ENCODE measurements around the gene PSME2.

The PSME2 gene

DNA sequence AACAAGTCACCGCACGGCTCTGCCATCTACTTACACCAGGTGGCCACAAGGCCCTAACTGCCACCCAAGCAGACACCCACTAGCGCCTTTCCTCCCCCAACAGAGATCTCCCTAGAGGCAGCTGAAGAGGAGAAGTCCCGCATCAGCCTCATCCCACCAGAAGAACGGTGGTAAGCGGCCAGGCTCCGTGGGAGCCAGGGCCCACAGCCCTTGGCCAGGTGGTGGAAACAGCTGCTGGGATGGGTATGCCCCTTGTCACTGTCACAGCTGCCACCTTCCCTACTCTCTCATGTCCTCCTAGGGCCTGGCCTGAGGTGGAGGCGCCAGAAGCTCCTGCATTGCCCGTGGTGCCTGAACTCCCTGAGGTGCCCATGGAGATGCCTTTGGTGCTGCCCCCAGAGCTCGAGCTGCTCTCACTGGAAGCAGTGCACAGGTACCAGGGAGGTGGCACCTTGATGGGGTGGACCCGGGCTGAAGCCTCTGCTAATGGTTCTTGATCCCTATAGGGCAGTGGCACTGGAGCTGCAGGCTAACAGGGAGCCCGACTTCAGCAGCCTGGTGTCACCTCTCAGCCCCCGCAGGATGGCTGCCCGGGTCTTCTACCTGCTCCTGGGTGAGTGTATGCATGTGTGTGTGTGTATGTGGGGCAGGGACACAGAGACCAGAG, 33.0 kb upstream of the PSME2 start:
- no peak for DNase-seq (ENCODE audit: low read depth)

DNA sequence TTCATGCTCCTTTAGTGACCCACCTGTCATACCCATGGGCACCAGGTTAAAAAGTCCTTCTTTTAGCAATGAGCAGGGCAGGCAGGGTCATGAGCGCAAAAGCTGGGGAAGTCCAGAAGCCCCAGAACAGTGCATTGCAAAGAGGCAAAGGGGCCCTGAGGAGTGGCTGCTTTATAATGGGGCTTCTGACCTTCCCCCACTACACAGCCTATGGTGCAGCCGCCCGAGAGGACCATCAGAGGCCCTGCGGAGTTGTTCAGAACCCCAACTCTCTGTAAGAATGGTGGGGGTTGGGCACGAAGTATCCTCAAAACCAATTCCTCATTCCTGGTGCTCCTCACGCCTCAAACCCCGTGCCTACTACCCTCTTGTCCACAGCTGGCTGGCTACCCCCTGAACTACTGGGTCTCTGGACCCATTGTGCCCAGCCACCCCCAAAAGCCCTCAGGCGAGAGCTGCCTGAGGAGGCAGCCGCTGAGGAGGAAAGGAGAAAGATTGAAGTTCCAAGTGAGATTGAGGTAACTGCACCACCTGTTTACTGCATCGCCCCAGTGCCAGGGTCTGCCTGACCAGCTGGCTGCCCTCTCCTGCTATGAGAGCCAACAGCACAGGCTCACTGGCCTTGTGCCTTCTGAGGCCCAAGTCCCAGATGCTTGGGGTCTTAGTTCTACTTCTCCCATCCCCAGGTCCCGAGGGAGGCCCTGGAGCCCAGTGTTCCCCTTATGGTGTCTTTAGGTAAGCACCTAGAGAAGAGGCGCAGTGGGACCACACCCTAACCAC, 32.2 kb upstream of the PSME2 start:
- DNase-seq (ENCODE audit: low read depth), result no peak

GRCh38 chr14:24177891-24178290, 31.5 kb upstream of the PSME2 start:
- no peak for DNase-seq (ENCODE audit: low read depth)

DNA sequence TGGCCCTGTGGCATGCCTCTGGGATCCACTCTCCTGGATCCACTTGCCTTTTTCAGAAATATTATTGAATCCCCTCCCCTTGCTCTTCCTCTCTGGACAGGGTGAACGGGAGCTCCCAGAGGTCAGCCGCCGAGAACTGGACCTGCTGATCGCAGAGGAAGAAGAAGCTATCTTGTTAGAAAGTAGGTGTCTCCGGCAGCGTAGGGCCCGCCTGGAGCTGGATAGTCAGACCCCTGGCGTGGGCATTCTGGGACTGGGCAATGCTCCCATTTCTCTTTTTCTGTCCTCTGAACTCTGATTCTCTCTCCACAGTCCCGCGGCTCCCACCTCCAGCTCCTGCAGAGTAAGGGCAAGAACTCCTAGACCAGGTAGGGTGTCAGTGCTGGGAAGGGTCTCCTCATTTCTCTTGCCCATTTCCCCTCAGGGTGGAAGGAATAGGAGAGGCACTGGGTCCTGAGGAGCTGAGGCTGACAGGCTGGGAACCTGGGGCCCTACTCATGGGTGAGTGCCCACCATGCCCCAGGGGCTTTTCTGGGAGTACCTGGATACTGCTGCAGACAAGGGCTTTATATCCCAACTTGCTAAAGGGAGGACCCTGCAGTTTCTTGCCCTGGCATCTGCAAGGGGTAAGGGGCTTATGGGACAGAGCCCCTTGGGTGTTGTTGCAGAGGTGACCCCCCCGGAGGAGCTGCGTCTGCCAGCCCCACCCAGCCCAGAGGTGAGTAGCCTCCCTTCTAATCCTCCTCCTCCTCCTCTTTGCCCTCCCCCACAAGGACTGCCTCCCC, 30.8 kb upstream of the PSME2 start:
- no peak for DNase-seq (ENCODE audit: low read depth)

GRCh38 chr14:24176599-24176998, 30.2 kb upstream of the PSME2 start:
- no peak for DNase-seq (ENCODE audit: low read depth)

- no peak for DNase-seq (ENCODE audit: low read depth)
These were observed 26.5 kb upstream of the PSME2 start for GRCh38 chr14:24172871-24173281.

GRCh38 chr14:24172261-24172860, 26.0 kb upstream of the PSME2 start:
- DNase-seq (ENCODE audit: low read depth), result no peak

- DNase-seq (ENCODE audit: low read depth), result no peak
These were observed 25.2 kb upstream of the PSME2 start, which contains the start of gene REC8 for GRCh38 chr14:24171422-24172260. Gene REC8, plus strand, starts transcription at chr14:24172080. Its CDS starts 473 bp downstream, at chr14:24172553.

GRCh38 chr14:24167469-24168114, 21.2 kb upstream of the PSME2 start:
- no peak for DNase-seq (ENCODE audit: low read depth)

DNA sequence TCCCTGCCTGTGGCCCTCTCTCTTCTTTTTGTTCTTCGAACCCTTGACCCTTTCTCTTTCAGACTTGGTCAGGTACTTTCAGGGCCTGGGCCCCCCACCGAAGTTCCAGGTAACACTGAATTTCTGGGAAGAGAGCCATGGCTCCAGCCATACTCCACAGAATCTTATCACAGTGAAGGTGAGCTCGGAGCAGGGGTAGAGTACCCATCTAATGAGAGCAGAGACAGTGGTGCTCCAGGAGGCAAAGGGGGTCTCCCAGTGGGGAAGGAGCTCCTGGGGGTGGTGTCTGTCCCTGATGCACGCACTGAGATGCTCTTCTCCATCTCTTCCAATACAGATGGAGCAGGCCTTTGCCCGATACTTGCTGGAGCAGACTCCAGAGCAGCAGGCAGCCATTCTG, 19.4 kb upstream of the PSME2 start:
- DNase-seq (ENCODE audit: low read depth), result no peak

GRCh38 chr14:24164518-24164991, 18.1 kb upstream of the PSME2 start:
- DNase-seq (ENCODE audit: low read depth), result no peak

GRCh38 chr14:24162093-24162492, 15.7 kb upstream of the PSME2 start:
- DNase-seq (ENCODE audit: low read depth), result no peak

- DNase-seq (ENCODE audit: low read depth), result peak; percentile 93
These were observed 14.7 kb upstream of the PSME2 start, which contains the start of gene IRF9 for GRCh38 chr14:24160850-24161804. Gene IRF9, plus strand, starts transcription at chr14:24161265. Its CDS starts 880 bp downstream, at chr14:24162145.

DNA sequence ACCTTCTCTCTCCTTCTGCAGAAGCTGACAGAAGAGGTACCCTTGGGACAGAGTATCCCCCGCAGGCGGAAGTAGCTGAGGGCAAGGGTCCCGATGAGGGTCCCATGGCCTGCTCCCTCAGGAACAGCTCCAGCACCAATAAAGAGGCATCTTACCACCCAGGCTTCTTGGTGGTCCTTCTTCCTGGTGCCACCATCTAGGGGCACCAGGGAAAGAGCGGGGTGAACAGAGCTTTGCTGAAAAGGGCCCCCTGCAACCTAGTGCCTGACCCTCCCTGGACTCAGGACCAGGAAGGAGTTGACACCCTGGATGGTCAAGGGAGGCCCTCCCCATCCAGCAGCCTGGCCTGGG, 14.1 kb upstream of the PSME2 start:
- no peak for DNase-seq (ENCODE audit: low read depth)

DNA sequence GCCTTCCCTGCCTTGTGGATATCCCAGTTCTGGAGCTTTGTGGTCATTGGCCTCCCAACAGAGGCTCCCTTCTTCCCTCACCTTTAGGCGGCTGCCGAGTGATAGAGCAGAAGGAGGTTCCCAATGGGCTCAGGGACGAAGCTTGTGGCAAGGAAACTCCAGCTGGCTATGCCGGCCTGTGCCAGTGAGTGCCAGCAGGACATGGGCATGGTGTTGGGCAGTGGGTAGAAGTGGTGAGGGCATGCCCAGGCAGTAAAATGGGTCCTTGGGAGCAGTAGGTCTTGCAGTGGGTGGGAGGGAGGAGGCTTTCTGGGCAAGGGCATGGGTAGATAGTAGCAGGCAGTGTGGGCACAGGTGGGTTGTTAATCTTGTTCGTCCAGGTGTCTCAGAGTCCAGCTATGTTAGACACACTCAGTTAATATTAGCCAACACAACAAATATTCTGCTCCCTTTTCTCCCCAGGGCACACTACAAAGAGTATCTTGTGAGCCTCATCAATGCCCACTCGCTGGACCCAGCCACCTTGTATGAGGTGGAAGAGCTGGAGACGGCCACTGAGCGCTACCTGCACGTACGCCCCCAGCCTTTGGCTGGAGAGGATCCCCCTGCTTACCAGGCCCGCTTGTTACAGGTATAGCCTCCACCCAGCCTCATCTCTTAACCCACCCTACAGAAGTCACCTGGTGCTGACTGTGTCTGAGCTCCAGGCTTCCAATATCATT, 13.5 kb upstream of the PSME2 start:
- DNase-seq (ENCODE audit: low read depth), result no peak

DNA sequence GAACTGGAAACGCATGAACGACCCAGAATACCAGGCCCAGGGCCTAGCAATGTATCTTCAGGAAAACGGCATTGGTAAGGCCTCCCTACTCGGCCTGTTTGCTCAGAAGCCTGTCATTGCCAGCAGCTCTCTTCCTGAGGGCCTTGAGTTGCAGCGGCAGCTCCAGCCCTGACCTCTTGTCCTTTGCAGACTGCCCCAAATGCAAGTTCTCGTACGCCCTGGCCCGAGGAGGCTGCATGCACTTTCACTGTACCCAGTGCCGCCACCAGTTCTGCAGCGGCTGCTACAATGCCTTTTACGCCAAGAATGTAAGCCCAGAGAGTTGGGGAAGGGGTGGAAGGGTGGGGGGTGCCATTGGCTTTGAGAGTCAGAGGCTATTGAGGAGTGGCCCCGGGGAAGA, 10.9 kb upstream of the PSME2 start:
- DNase-seq (ENCODE audit: low read depth), result no peak

DNA sequence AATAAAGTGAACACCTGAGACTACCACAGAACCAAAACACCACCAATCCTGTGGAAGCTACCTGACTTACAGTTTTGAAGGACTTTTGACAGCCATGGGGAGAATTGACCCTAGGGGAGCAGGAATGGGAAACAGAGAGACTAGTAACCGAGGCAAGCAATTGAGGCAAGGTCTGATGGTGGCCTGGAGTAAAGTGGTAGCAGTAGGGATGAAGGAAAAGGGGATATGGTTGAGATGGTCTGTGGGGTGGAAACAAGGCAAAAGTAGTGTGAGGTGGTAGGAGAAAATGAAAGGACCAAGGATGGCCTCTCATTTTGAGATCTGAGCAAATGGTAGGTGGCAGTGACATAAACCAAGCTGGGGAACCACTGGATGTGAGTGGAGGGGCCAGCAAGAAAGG, 10.4 kb upstream of the PSME2 start:
- DNase-seq (ENCODE audit: low read depth), result no peak

DNA sequence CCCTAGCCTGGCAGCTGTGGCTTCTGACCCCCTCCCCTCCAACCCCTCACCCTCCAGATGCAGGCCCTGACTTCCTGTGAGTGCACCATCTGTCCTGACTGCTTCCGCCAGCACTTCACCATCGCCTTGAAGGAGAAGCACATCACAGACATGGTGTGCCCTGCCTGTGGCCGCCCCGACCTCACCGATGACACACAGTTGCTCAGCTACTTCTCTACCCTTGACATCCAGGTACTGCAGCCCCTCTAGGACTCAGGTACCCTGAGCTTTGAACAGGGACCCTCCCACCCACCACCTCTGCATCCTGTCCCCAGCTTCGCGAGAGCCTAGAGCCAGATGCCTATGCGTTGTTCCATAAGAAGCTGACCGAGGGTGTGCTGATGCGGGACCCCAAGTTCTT, 8.7 kb upstream of the PSME2 start:
- no peak for DNase-seq (ENCODE audit: low read depth)
